Mucosa of rectum (tissue), 2 donors: Measurements from ENCODE around the gene CACNA1S.

Experiments
- H3K27ac ChIP-seq, 2 donors: one replicate each; pipeline ENCODE4 v1.7.0; 2013; ENCODE audit warnings: inconsistent platforms in 2 of 2, low read depth in 2 of 2, low read length in 2 of 2
- H3K27me3 ChIP-seq, 2 donors: one replicate each; pipeline ENCODE4 v1.7.0; 2013; ENCODE audit warnings: low read length in 2 of 2; ENCODE audit not compliant: control insufficient read depth in 2 of 2, insufficient read depth in 2 of 2
- H3K36me3 ChIP-seq, 2 donors: one replicate each; pipeline ENCODE4 v1.7.0; 2013; ENCODE audit warnings: low read length in 2 of 2; ENCODE audit not compliant: control insufficient read depth in 2 of 2, insufficient read depth in 2 of 2
- H3K4me1 ChIP-seq, 2 donors: one replicate each; pipeline ENCODE4 v1.7.0; 2013; ENCODE audit warnings: low read length in 2 of 2, mild to moderate bottlenecking in 1 of 2; ENCODE audit not compliant: control insufficient read depth in 2 of 2, insufficient read depth in 2 of 2
- H3K4me3 ChIP-seq, 2 donors: one replicate each; pipeline ENCODE4 v1.7.0; 2013; ENCODE audit warnings: low read length in 2 of 2
- H3K9ac ChIP-seq, 2 donors: one replicate each; pipeline ENCODE4 v1.7.0; 2013; ENCODE audit warnings: low read length in 2 of 2, low read depth in 1 of 2, mild to moderate bottlenecking in 1 of 2
- H3K9me3 ChIP-seq, 2 donors: one replicate each; pipeline ENCODE4 v1.7.0; 2013; ENCODE audit warnings: low read length in 2 of 2; ENCODE audit not compliant: control insufficient read depth in 2 of 2
- donor health status: healthy.
- donor health status: Normal muscosa, but diverticular disease.

Gene CACNA1S

GRCh38 chr1:201146626-201147390 lies 34.6 kb upstream of the CACNA1S start:
- no peak overlapping the region for H3K9ac ChIP-seq
- H3K4me1 ChIP-seq, result no peaks in the 10 kb centered on the region
- H3K27ac ChIP-seq, result no peak overlapping the region
- H3K27me3 ChIP-seq, result no peaks in the 10 kb centered on the region
- H3K36me3 ChIP-seq, result peaks cover 31 to 49% of the 10 kb centered on the region in 2 donors
- no peaks in the 10 kb centered on the region for H3K9me3 ChIP-seq
- H3K4me3 ChIP-seq, result no peak overlapping the region

GRCh38 chr1:201145816-201146215 lies 33.6 kb upstream of the CACNA1S start:
- H3K9me3 ChIP-seq, result no peaks in the 10 kb centered on the region
- H3K36me3 ChIP-seq, result peaks cover 31 to 50% of the 10 kb centered on the region in 2 donors
- peaks cover 0 to 2% of the 10 kb centered on the region in 2 donors for H3K4me1 ChIP-seq

GRCh38 chr1:201145132-201145531 lies 32.9 kb upstream of the CACNA1S start:
- Histone ChIP-seq H3K27me3 (no peaks in the 10 kb centered on the region), H3K4me3 (no peak overlapping the region), H3K9ac (no peak overlapping the region), H3K4me1 (peaks cover 0 to 2% of the 10 kb centered on the region in 2 donors), H3K9me3 (no peaks in the 10 kb centered on the region), H3K36me3 (peaks cover 31 to 50% of the 10 kb centered on the region in 2 donors), H3K27ac (no peak overlapping the region)

More at GRCh38 chr1:201145816-201146215, 33.6 kb upstream of the CACNA1S start:
- Histone ChIP-seq H3K27ac (no peak overlapping the region), H3K9ac (no peak overlapping the region), H3K4me3 (no peak overlapping the region), H3K27me3 (no peaks in the 10 kb centered on the region)

- no peak overlapping the region for H3K9ac ChIP-seq
- peaks cover 0 to 2% of the 10 kb centered on the region in 2 donors for H3K4me1 ChIP-seq
- no peak overlapping the region for H3K4me3 ChIP-seq
- no peaks in the 10 kb centered on the region for H3K27me3 ChIP-seq
- peaks cover 31 to 47% of the 10 kb centered on the region in 2 donors for H3K36me3 ChIP-seq
- H3K27ac ChIP-seq, result no peak overlapping the region
- no peaks in the 10 kb centered on the region for H3K9me3 ChIP-seq
Observed at GRCh38 chr1:201144701-201145100, 32.5 kb upstream of the CACNA1S start.

- Histone ChIP-seq H3K36me3 (peaks cover 33 to 44% of the 10 kb centered on the region in 2 donors), H3K27ac (no peak overlapping the region), H3K9me3 (no peaks in the 10 kb centered on the region), H3K4me3 (no peak overlapping the region), H3K9ac (no peak overlapping the region), H3K27me3 (no peaks in the 10 kb centered on the region), H3K4me1 (peaks cover 0 to 2% of the 10 kb centered on the region in 2 donors)
Observed at GRCh38 chr1:201143726-201144635, 31.8 kb upstream of the CACNA1S start.

DNA sequence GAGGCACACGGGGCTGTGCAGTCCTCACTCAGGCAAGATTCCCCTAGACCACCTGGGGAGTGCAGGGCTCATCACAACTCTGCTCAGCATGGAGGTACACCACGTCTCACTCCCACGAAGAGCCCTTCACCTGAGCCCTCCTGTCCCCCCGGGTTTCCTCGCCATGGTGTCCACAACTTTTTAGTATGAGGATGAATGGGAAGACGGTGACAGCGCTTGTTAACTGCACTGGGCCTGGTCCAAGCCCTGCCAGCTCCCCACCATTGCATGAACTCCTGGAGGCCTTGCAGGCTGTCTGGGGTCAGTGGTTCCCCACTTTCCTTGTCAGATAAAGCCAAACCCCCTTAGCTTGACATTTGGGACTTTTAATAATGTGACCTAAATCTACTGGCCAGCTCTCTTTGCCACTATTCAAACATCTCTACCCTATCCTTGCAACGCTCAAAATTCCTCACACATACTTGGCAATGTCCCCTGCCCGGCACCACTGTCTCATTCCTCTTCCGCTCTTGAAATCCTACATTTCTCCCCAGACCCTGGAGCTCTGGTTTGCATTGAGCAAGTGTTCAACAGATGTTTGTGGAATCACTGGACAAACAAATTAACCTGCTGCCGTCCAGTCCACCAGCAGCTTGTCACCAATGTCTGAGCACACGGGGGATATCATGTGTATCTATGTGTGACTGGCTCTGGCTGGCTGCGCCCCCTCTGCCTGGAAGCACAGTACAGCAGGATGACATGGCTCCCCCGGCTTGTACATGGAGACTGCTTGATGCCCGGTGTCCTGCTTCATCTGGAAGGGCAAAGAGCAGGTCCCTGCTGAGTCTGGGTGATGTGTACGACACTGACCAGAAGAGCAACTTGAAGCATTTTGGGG lies 30.9 kb upstream of the CACNA1S start:
- H3K4me1 ChIP-seq, result peaks cover 0 to 2% of the 10 kb centered on the region in 2 donors

DNA sequence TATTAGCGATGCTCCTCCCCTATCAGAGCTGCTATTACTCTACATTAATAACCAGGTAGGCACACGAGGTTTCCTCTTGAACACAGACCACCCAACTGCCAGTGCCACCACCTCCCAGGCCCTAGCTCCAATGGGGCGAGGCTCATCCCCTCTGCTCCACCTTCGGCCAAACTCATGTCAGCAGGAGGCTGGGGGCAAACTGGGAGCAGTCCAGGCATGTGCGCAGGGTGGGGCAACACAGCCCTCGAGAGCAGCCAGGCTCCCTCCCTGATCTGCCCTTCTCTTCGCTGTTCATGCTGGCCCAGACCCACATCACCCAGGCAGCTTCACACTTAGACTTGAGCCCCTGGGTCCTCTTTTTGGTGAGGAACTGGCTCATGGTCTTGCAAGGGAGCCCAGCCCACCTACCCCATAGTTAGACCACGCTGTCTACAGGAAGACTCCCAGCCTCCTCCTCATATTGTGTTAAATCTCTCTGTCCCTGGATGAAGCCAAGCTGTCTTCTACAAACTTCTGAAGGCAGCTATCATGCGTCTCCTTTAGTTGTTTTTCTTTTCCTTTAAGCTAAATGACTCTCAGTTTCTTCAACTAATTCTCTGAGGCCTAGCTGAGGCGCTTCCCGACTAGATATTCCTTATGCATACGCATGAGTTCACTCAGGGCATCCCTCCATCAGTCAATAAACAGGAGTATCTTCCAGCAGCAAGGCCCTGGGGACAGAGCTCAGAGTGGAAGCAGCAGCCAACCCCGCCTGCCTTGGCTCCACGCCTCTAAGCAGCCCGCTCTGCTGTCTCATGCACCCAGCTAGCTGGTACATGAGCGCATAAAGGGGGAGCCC lies 30.0 kb upstream of the CACNA1S start:
- H3K27me3 ChIP-seq, result no peaks in the 10 kb centered on the region
- H3K9me3 ChIP-seq, result no peaks in the 10 kb centered on the region
- no peak overlapping the region for H3K27ac ChIP-seq
- no peak overlapping the region for H3K9ac ChIP-seq
- no peak overlapping the region for H3K4me3 ChIP-seq
- H3K4me1 ChIP-seq, result peaks cover 2 to 4% of the 10 kb centered on the region in 2 donors
- peaks cover 27 to 48% of the 10 kb centered on the region in 2 donors for H3K36me3 ChIP-seq

More for the DNA sequence above, 30.9 kb upstream of the CACNA1S start:
- Histone ChIP-seq H3K9ac (no peak overlapping the region), H3K27ac (no peak overlapping the region), H3K9me3 (no peaks in the 10 kb centered on the region), H3K27me3 (no peaks in the 10 kb centered on the region), H3K4me3 (no peak overlapping the region), H3K36me3 (peaks cover 27 to 48% of the 10 kb centered on the region in 2 donors)

GRCh38 chr1:201141418-201141817 lies 29.2 kb upstream of the CACNA1S start:
- Histone ChIP-seq H3K4me1 (peaks cover 2 to 4% of the 10 kb centered on the region in 2 donors), H3K9ac (no peak overlapping the region), H3K4me3 (no peak overlapping the region), H3K27me3 (no peaks in the 10 kb centered on the region), H3K27ac (no peak overlapping the region), H3K36me3 (peaks cover 27 to 42% of the 10 kb centered on the region in 2 donors), H3K9me3 (no peaks in the 10 kb centered on the region)

DNA sequence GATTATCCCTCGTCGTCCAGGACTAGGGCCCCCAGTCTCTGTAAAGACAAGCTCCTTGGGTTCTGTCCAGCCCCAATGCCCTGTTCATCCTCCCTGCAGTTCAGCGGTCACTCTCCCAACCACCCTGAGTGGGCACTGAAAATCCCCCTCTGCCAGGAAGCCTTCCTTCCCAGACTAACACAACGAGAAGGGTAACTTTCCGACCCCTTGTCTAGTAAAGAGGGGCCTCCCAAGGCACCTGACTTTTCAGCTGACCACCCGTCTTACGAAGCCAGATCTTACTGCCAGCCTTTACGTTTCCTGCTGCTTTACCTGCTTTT lies 28.7 kb upstream of the CACNA1S start:
- Histone ChIP-seq H3K27me3 (no peaks in the 10 kb centered on the region), H3K27ac (no peak overlapping the region), H3K36me3 (peaks cover 28 to 37% of the 10 kb centered on the region in 2 donors)

More for the DNA sequence above, 28.7 kb upstream of the CACNA1S start:
- H3K9me3 ChIP-seq, result no peaks in the 10 kb centered on the region
- H3K9ac ChIP-seq, result no peak overlapping the region
- no peak overlapping the region for H3K4me3 ChIP-seq
- peaks cover 2 to 4% of the 10 kb centered on the region in 2 donors for H3K4me1 ChIP-seq
